Measurements from ENCODE around the gene TNS3.

- no peak for TF ChIP-seq FOS (IDR thresholded peaks at IDR 0.05; ENCODE audit: borderline replicate concordance, insufficient read depth, low read length)
- TF ChIP-seq CTCF (IDR thresholded peaks at IDR 0.05; ENCODE audit: extremely low read depth in 1 of 2, insufficient read depth in 1 of 2, low read depth in 1 of 2, low read length in 2 of 2), result no peak
- TF ChIP-seq MYC (IDR thresholded peaks at IDR 0.05; ENCODE audit: low read depth, low read length), result no peak
- TF ChIP-seq EZH2 (IDR thresholded peaks at IDR 0.05; ENCODE audit: borderline replicate concordance, low read depth, low read length, severe bottlenecking), result no peak
- TF ChIP-seq POLR2A (IDR thresholded peaks at IDR 0.05; ENCODE audit: low read depth, low read length), result no peak
These were observed 249.0 kb downstream of the TNS3 start for GRCh38 chr7:47332681-47333553.

Data from endothelial cell of umbilical vein (primary cell).